Neuronal stem cell (in vitro differentiated cells): ENCODE data around the gene DRAM1.

Experiments
- DNase-seq: peaks from one replicate; pipeline ENCODE4 v3.0.0-alpha.2; 2013; ENCODE audit warnings: low spot score
- H2AFZ ChIP-seq: one replicate; pipeline ENCODE4 v1.6.1; 2013; ENCODE audit warnings: mild to moderate bottlenecking, low read length, inconsistent platforms
- H2AK5ac ChIP-seq: 2 replicates; pipeline ENCODE4 v1.6.1; 2013; ENCODE audit warnings: low read depth, mild to moderate bottlenecking, inconsistent platforms, low read length, moderate library complexity, mixed read lengths
- H2BK120ac ChIP-seq: 2 replicates; pipeline ENCODE4 v1.6.1; 2013; ENCODE audit warnings: low read depth, mild to moderate bottlenecking, inconsistent platforms, low read length, moderate library complexity, mixed read lengths
- H2BK12ac ChIP-seq: one replicate; pipeline ENCODE4 v1.6.1; 2013; ENCODE audit warnings: low read length, inconsistent platforms
- H2BK15ac ChIP-seq: 2 replicates; pipeline ENCODE4 v1.6.1; 2013; ENCODE audit warnings: mild to moderate bottlenecking, low read length, inconsistent platforms, mixed read lengths
- H2BK5ac ChIP-seq: one replicate; pipeline ENCODE4 v1.6.1; 2013; ENCODE audit warnings: inconsistent platforms, mild to moderate bottlenecking, low read length, moderate library complexity
- H3K14ac ChIP-seq: one replicate; pipeline ENCODE4 v1.6.1; 2013; ENCODE audit warnings: low read length, inconsistent platforms
- H3K18ac ChIP-seq: 2 replicates; pipeline ENCODE4 v1.6.1; 2013; ENCODE audit warnings: low read length, inconsistent platforms
- H3K23ac ChIP-seq: 2 replicates; pipeline ENCODE4 v1.6.1; 2013; ENCODE audit warnings: low read depth, mild to moderate bottlenecking, mixed read lengths, low read length, inconsistent platforms; ENCODE audit not compliant: poor library complexity
- H3K27ac ChIP-seq: replicated peaks from 3 replicates; pipeline ENCODE4 v1.5.1; 2013; ENCODE audit warnings: low read length, inconsistent platforms
- H3K27me3 ChIP-seq, 3 experiments: 2 replicates each; pipeline ENCODE4 v1.6.1; 2013; ENCODE audit warnings: low read length in 3 of 3, mild to moderate bottlenecking in 2 of 3, inconsistent platforms in 1 of 3, low read depth in 1 of 3, mixed read lengths in 1 of 3, moderate library complexity in 1 of 3; ENCODE audit not compliant: control insufficient read depth in 3 of 3, insufficient read depth in 3 of 3
- H3K36me3 ChIP-seq, 2 donors: replicated peaks in 1 of 2; 2 replicates each; pipeline ENCODE4 v1.6.1; 2013; ENCODE audit warnings: low read length in 2 of 2; ENCODE audit not compliant: control insufficient read depth in 2 of 2, insufficient read depth in 2 of 2
- H3K4ac ChIP-seq: 2 replicates; pipeline ENCODE4 v1.6.1; 2013; ENCODE audit warnings: inconsistent platforms, mild to moderate bottlenecking, low read length, moderate library complexity
- H3K4me1 ChIP-seq, 2 donors: 1 replicate in 1 of 2; 2 replicates in 1 of 2; pipeline ENCODE4 v1.6.1; 2013; ENCODE audit warnings: low read length in 2 of 2, low read depth in 1 of 2; ENCODE audit not compliant: control insufficient read depth in 2 of 2, insufficient read depth in 1 of 2
- H3K4me2 ChIP-seq: one replicate; pipeline ENCODE4 v1.6.1; 2013; ENCODE audit warnings: mild to moderate bottlenecking, low read length, inconsistent platforms; ENCODE audit not compliant: insufficient read depth, poor library complexity, severe bottlenecking
- H3K4me3 ChIP-seq, 2 donors: 2 replicates each; pipeline ENCODE4 v1.5.1; 2013; ENCODE audit warnings: low read length in 2 of 2, mild to moderate bottlenecking in 2 of 2, inconsistent platforms in 1 of 2, moderate library complexity in 1 of 2
- H3K79me1 ChIP-seq: one replicate; pipeline ENCODE4 v1.6.1; 2013; ENCODE audit warnings: low read depth, mild to moderate bottlenecking, inconsistent platforms, low read length, moderate library complexity
- H3K9ac ChIP-seq: one replicate; pipeline ENCODE4 v1.6.1; 2013; ENCODE audit warnings: mild to moderate bottlenecking, low read depth, low read length, inconsistent platforms; ENCODE audit not compliant: poor library complexity
- H3K9me3 ChIP-seq, 2 donors: replicated peaks in 1 of 2; 2 replicates each; pipeline versions ENCODE3 to v1.6.1; 2013; ENCODE audit warnings: low read length in 2 of 2, mild to moderate bottlenecking in 2 of 2, inconsistent platforms in 1 of 2, low read depth in 1 of 2, mixed read lengths in 1 of 2, moderate library complexity in 1 of 2; ENCODE audit not compliant: control insufficient read depth in 2 of 2, insufficient read depth in 1 of 2
- H4K8ac ChIP-seq: one replicate; pipeline ENCODE4 v1.6.1; 2013; ENCODE audit warnings: low read depth, mild to moderate bottlenecking, inconsistent platforms, low read length, moderate library complexity
- H4K91ac ChIP-seq: one replicate; pipeline ENCODE4 v1.6.1; 2013; ENCODE audit warnings: low read length, low read depth, mild to moderate bottlenecking, inconsistent platforms; ENCODE audit not compliant: poor library complexity
- WGBS, 2 donors: extraction: QIAGEN DNeasy Blood & Tissue Kit; methylation state at CpG; one replicate each; pipeline ENCODE4 v1.1.7; 2013; ENCODE audit warnings: missing lambda C conversion rate in 2 of 2, mixed read lengths in 1 of 2; ENCODE audit not compliant: insufficient read length in 2 of 2, insufficient replicate concordance in 1 of 2; ENCODE audit errors: extremely low coverage in 2 of 2; 5-methylcytosine and 5-hydroxymethylcytosine counted together

Gene DRAM1

DNA sequence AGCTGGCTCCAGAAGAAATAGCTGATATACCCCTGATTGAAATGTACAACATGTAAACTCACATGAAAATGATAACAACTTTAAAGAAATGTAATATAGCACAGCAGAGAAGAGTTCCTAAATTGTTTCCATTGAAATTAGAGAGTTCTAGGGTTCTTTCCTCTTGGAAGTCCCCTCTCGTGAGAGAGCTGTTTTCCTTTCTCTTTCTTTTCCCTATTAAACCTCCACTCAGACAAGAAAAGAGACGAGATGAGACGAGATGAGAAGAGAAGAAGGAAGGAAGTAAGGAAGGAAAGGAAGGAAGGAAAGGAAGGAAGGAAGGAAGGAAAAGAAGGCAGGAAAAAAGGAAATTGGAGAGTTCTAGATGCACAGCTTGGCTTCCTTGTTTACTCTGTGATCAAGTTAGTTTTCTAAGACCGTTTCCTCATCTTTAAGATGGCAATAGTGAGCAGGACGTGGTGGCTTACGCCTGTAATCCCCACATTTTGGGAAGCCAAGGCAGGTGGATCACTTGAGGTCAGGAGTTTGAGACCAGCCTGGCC, 11.9 kb downstream of the DRAM1 start:
- Histone ChIP-seq H2AK5ac (no peak overlapping the region), H2BK120ac (no peak overlapping the region), H4K91ac (no peak overlapping the region), H2BK12ac (no peak overlapping the region), H3K4me3 (no peak overlapping the region), H3K4ac (no peak overlapping the region), H3K4me2 (no peak overlapping the region), H2AFZ (no peak overlapping the region), H3K18ac (no peak overlapping the region), H3K9ac (no peak overlapping the region), H3K27me3 (no peaks in the 10 kb centered on the region), H3K23ac (no peak overlapping the region), H3K14ac (no peak overlapping the region), H2BK5ac (no peak overlapping the region), H4K8ac (no peak overlapping the region), H3K79me1 (no peaks in the 10 kb centered on the region), H3K4me1 (no peaks in the 10 kb centered on the region), H3K27ac (no peak overlapping the region), H3K9me3 (no peaks in the 10 kb centered on the region), H2BK15ac (no peak overlapping the region), H3K36me3 (no peaks in the 10 kb centered on the region)
- DNase-seq, result no peak
- 100% methylated on average over 1 of the region's 6 CpGs; no CpG with 5 or more reads in 1 of the 2 donors for WGBS, 2 donors

- Histone ChIP-seq H2BK15ac (no peak overlapping the region), H2BK5ac (no peak overlapping the region), H3K14ac (no peak overlapping the region), H3K23ac (no peak overlapping the region), H2BK120ac (no peak overlapping the region), H3K9ac (no peak overlapping the region), H4K8ac (no peak overlapping the region), H3K9me3 (no peaks in the 10 kb centered on the region), H4K91ac (no peak overlapping the region), H3K27me3 (no peaks in the 10 kb centered on the region), H3K4me3 (no peak overlapping the region), H3K27ac (no peak overlapping the region), H3K36me3 (no peaks in the 10 kb centered on the region), H2BK12ac (no peak overlapping the region), H3K18ac (no peak overlapping the region), H2AFZ (no peak overlapping the region), H3K4me2 (no peak overlapping the region), H3K4me1 (no peaks in the 10 kb centered on the region), H3K79me1 (no peaks in the 10 kb centered on the region), H2AK5ac (no peak overlapping the region), H3K4ac (no peak overlapping the region)
- no CpG with 5 or more reads among the region's 3 CpGs for WGBS, 2 donors
- DNase-seq, result no peak
Measured at GRCh38 chr12:101891462-101891971, 14.1 kb downstream of the DRAM1 start.

DNA sequence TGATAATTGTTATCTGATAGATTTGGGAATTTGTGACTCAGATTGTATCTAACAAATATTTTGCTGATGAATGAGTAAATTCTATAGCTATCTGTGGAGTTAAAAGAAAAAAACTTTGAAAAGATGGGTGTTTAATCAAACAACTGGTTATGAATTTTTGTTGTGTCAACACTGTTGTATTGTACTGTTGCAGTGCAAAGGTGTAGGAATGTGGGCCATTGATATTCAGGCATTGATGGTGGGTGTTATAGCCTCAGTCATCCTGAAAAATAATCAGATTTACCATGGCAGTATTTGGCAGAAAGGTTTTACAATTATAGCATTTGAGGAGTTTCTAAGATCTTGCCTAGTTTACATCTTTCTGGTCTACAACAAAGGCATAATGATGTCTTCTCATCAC, 15.4 kb downstream of the DRAM1 start:
- Histone ChIP-seq H3K4me1 (no peaks in the 10 kb centered on the region), H2BK12ac (no peak overlapping the region), H3K9me3 (no peaks in the 10 kb centered on the region), H3K27me3 (no peaks in the 10 kb centered on the region), H3K36me3 (no peaks in the 10 kb centered on the region), H2BK120ac (no peak overlapping the region), H4K91ac (no peak overlapping the region), H2AK5ac (no peak overlapping the region), H3K4me3 (no peak overlapping the region), H2BK5ac (no peak overlapping the region), H3K79me1 (no peaks in the 10 kb centered on the region), H3K9ac (no peak overlapping the region), H3K14ac (no peak overlapping the region), H2AFZ (no peak overlapping the region), H3K18ac (no peak overlapping the region), H3K4me2 (no peak overlapping the region), H3K4ac (no peak overlapping the region), H4K8ac (no peak overlapping the region), H3K23ac (no peak overlapping the region), H2BK15ac (no peak overlapping the region), H3K27ac (no peak overlapping the region)
- DNase-seq, result no peak

- Histone ChIP-seq H2AK5ac (no peak overlapping the region), H3K4me2 (no peak overlapping the region), H2BK5ac (no peak overlapping the region), H3K79me1 (no peaks in the 10 kb centered on the region), H4K8ac (no peak overlapping the region), H3K4ac (no peak overlapping the region), H3K4me3 (no peak overlapping the region), H3K9me3 (no peaks in the 10 kb centered on the region), H2BK12ac (no peak overlapping the region), H3K36me3 (no peaks in the 10 kb centered on the region), H3K4me1 (no peaks in the 10 kb centered on the region), H2BK120ac (no peak overlapping the region), H3K18ac (no peak overlapping the region), H3K23ac (no peak overlapping the region), H3K9ac (no peak overlapping the region), H3K27me3 (no peaks in the 10 kb centered on the region), H2AFZ (no peak overlapping the region), H2BK15ac (no peak overlapping the region), H3K14ac (no peak overlapping the region), H3K27ac (no peak overlapping the region), H4K91ac (no peak overlapping the region)
- WGBS, 2 donors, result no CpG with 5 or more reads among the region's 3 CpGs
- no peak for DNase-seq
Measured at GRCh38 chr12:101901777-101902176, 24.4 kb downstream of the DRAM1 start.
